ENCODE data around the gene CERT1.

Gene CERT1

DNA sequence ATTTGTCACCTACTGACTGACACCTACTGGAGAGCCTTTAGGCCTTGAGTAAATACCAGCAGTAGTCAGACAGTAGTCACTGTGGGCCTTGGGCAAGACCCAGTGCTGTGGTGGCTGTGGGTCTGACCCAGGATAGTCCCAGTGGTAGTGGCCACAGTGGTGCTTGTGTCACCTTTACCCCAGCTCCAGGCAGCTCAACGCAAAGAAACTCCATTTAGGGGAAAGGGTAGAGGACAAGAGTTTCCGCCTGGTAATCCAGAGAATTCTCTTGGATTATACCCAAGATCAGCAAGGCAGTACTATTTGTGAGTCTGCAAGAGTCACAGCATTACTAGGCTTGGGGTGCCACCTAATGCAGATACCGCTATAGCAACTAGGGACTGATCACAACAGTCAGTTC is 28.9 kb downstream of the CERT1 start:
- no peaks in the 10 kb centered on the region for H3K27me3 ChIP-seq (ENCODE audit: insufficient read depth, low read length, poor library complexity)
- peaks cover 49% of the 10 kb centered on the region for H3K79me2 ChIP-seq (ENCODE audit: insufficient read depth, low read length)

DNA sequence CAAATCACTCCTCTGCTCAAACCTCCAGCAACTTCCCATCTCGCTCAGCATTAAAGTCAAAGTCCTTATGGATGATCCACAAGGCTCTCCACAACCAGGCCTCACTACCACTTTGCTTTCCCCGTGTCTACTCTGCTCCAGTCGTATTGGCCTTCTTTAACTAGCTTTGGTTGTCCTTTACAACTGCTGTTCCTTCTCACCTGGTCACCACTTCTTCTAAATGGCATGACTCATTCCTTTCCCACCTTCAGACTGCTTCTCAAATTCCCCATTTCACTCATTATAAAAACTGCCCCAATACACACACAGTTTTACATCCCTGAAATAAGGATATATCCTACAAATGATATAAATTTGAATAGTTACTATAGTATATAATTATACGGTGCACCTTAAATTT is 30.4 kb downstream of the CERT1 start:
- H3K27me3 ChIP-seq (ENCODE audit: insufficient read depth, low read length, poor library complexity) = no peaks in the 10 kb centered on the region
- H3K79me2 ChIP-seq (ENCODE audit: insufficient read depth, low read length) = peaks cover 53% of the 10 kb centered on the region
- H3K36me3 ChIP-seq (ENCODE audit: insufficient read depth, low read length) = no peaks in the 10 kb centered on the region
- no peak overlapping the region for H3K9ac ChIP-seq (ENCODE audit: low read depth, low read length)
- H3K4me1 ChIP-seq (ENCODE audit: insufficient read depth, low read length) = no peaks in the 10 kb centered on the region
- DNase-seq = no peak
- no peak overlapping the region for H3K4me3 ChIP-seq (ENCODE audit: low read depth in 1 of 2, low read length in 2 of 2)
- no peak overlapping the region for H3K27ac ChIP-seq (ENCODE audit: low read length)
- H2AFZ ChIP-seq (ENCODE audit: low read depth, low read length) = no peak overlapping the region
- peaks cover 26% of the 10 kb centered on the region; the same call in 1 of the 2 replicates for H4K20me1 ChIP-seq (ENCODE audit: insufficient read depth, low read length)
- H3K9me3 ChIP-seq (ENCODE audit: insufficient read depth, low read length, severe bottlenecking) = no peaks in the 10 kb centered on the region
- no peak overlapping the region for H3K4me2 ChIP-seq (ENCODE audit: insufficient read depth, low read length)
- TF ChIP-seq EZH2 (IDR thresholded peaks at IDR 0.05; ENCODE audit: borderline replicate concordance, low read depth, low read length, severe bottlenecking) (no peak), CTCF (IDR thresholded peaks at IDR 0.05; ENCODE audit: borderline replicate concordance, extremely low read depth, low read length, poor library complexity, severe bottlenecking) (no peak)
- no peak for ATAC-seq (ENCODE audit: insufficient read depth, low read depth)

More for the DNA sequence above, 28.9 kb downstream of the CERT1 start:
- DNase-seq (no peak), ATAC-seq (ENCODE audit: insufficient read depth, low read depth) (no peak)
- Histone ChIP-seq H3K36me3 (ENCODE audit: insufficient read depth, low read length) (no peaks in the 10 kb centered on the region), H3K27ac (ENCODE audit: low read length) (no peak overlapping the region), H3K4me1 (ENCODE audit: insufficient read depth, low read length) (no peaks in the 10 kb centered on the region), H3K4me2 (ENCODE audit: insufficient read depth, low read length) (no peak overlapping the region), H2AFZ (ENCODE audit: low read depth, low read length) (no peak overlapping the region), H3K9ac (ENCODE audit: low read depth, low read length) (no peak overlapping the region), H3K9me3 (ENCODE audit: insufficient read depth, low read length, severe bottlenecking) (peaks cover 3% of the 10 kb centered on the region), H3K4me3 (ENCODE audit: low read depth in 1 of 2, low read length in 2 of 2) (no peak overlapping the region), H4K20me1 (ENCODE audit: insufficient read depth, low read length) (peaks cover 24% of the 10 kb centered on the region; the same call in 1 of the 2 replicates)
- TF ChIP-seq EZH2 (IDR thresholded peaks at IDR 0.05; ENCODE audit: borderline replicate concordance, low read depth, low read length, severe bottlenecking) (no peak), CTCF (IDR thresholded peaks at IDR 0.05; ENCODE audit: borderline replicate concordance, extremely low read depth, low read length, poor library complexity, severe bottlenecking) (no peak)

DNA sequence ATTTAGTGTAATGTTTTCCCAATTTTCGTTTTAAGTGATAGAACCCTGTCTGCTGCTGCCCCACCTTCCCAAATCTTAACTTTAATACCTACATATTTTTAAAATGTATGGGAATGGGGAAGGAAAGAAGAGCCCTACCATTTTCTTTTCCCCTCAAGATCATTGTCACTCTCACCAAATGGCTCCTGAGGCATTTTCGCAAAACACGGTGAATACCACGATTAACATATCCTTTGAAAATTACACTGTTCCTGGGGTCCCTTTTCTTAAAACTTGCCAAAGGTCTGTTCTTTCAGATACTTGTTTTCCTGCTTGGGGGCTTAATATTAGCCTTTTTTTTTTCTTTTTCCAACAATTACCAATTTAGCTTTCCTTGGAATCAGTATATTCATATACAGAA is 36.1 kb downstream of the CERT1 start:
- peaks cover 19% of the 10 kb centered on the region for H3K79me2 ChIP-seq (ENCODE audit: insufficient read depth, low read length)
- no peak overlapping the region for H3K27ac ChIP-seq (ENCODE audit: low read length)
- H3K9me3 ChIP-seq (ENCODE audit: insufficient read depth, low read length, severe bottlenecking) = peaks cover 4% of the 10 kb centered on the region

More for the DNA sequence above, 36.1 kb downstream of the CERT1 start:
- peaks cover 13% of the 10 kb centered on the region; the same call in 1 of the 2 replicates for H4K20me1 ChIP-seq (ENCODE audit: insufficient read depth, low read length)
- DNase-seq (no peak), ATAC-seq (ENCODE audit: insufficient read depth, low read depth) (no peak)
- no peak overlapping the region for H3K4me2 ChIP-seq (ENCODE audit: insufficient read depth, low read length)
- no peaks in the 10 kb centered on the region for H3K27me3 ChIP-seq (ENCODE audit: insufficient read depth, low read length, poor library complexity)
- H3K4me3 ChIP-seq (ENCODE audit: low read depth in 1 of 2, low read length in 2 of 2) = no peak overlapping the region
- H2AFZ ChIP-seq (ENCODE audit: low read depth, low read length) = no peak overlapping the region
- TF ChIP-seq EZH2 (IDR thresholded peaks at IDR 0.05; ENCODE audit: borderline replicate concordance, low read depth, low read length, severe bottlenecking) (no peak), CTCF (IDR thresholded peaks at IDR 0.05; ENCODE audit: borderline replicate concordance, extremely low read depth, low read length, poor library complexity, severe bottlenecking) (no peak)
- H3K4me1 ChIP-seq (ENCODE audit: insufficient read depth, low read length) = no peaks in the 10 kb centered on the region
- no peak overlapping the region for H3K9ac ChIP-seq (ENCODE audit: low read depth, low read length)
- no peaks in the 10 kb centered on the region for H3K36me3 ChIP-seq (ENCODE audit: insufficient read depth, low read length)

All from DND-41 (cell line).